IMR-90 (cell line): ENCODE results near the gene DEDD2. TPM values are rescaled to one million over a fixed set of nuclear protein-coding genes. Genes with fewer than 3 reads are reported as not detected.

Source experiments
- ATAC-seq: fragments of 200-7000 bp; cut with Tn5 transposase; 2 replicates; pipeline ENCODE4 v1.9.1; 2020; ENCODE audit warnings: low read depth, mild to moderate bottlenecking, moderate library complexity
- BruUV-seq: library from RNA; stranded (reverse); fragments of 400-500 nt; replicated peaks from 2 replicates; lab custom pipeline; 2021; lab: Mats Ljungman, UMichigan
- CTCF ChIA-PET: fragments of 300-600 bp; formaldehyde crosslinking; extraction: SDS; loops from one replicate; lab custom pipeline; 2021; ENCODE audit warnings: antibody characterized with exemption; lab: Yijun Ruan, JAX
- POLR2A ChIA-PET: fragments of 300-600 bp; sonication (Branson Sonifier 250); formaldehyde crosslinking; loops from one replicate; lab custom pipeline; 2022; ENCODE audit warnings: antibody characterized with exemption; ENCODE audit not compliant: unreplicated experiment; lab: Charles Lee
- DNase-seq: peaks from one replicate; pipeline ENCODE4 v3.0.0; 2013
- H2AFZ ChIP-seq: replicated peaks from 2 replicates; pipeline ENCODE3; 2013; ENCODE audit warnings: low read length, mild to moderate bottlenecking; ENCODE audit not compliant: poor library complexity
- H2AK5ac ChIP-seq: 2 replicates; pipeline ENCODE4 v1.6.1; 2013; ENCODE audit warnings: low read depth, low read length, inconsistent platforms
- H2AK9ac ChIP-seq: replicated peaks from 2 replicates; pipeline ENCODE3; 2013; ENCODE audit warnings: mild to moderate bottlenecking, low read depth, low read length, moderate library complexity; ENCODE audit not compliant: poor library complexity
- H2BK120ac ChIP-seq: 2 replicates; pipeline ENCODE4 v1.6.1; 2013; ENCODE audit warnings: low read depth, low read length, inconsistent platforms
- H2BK15ac ChIP-seq: 3 replicates; pipeline ENCODE4 v1.6.1; 2013; ENCODE audit warnings: low read depth, low read length, inconsistent platforms
- H2BK20ac ChIP-seq: 2 replicates; pipeline ENCODE4 v1.6.1; 2013; ENCODE audit warnings: low read depth, mild to moderate bottlenecking, inconsistent platforms, low read length, moderate library complexity
- H2BK5ac ChIP-seq: 2 replicates; pipeline ENCODE4 v1.6.1; 2013; ENCODE audit warnings: mild to moderate bottlenecking, low read depth, low read length, inconsistent platforms; ENCODE audit not compliant: poor library complexity, severe bottlenecking
- H3K14ac ChIP-seq: replicated peaks from 2 replicates; pipeline ENCODE4 v1.6.1; 2013; ENCODE audit warnings: low read depth, low read length, inconsistent platforms
- H3K18ac ChIP-seq: 2 replicates; pipeline ENCODE4 v1.6.1; 2013; ENCODE audit warnings: low read depth, low read length, control low read depth
- H3K23ac ChIP-seq: 2 replicates; pipeline ENCODE4 v1.6.1; 2013; ENCODE audit warnings: low read depth, low read length, inconsistent platforms
- H3K27ac ChIP-seq: 2 replicates; pipeline ENCODE4 v1.5.1; 2013; ENCODE audit warnings: mild to moderate bottlenecking, control low read depth, low read length; ENCODE audit not compliant: insufficient read depth
- H3K27me3 ChIP-seq: 2 replicates; pipeline ENCODE4 v1.6.1; 2013; ENCODE audit warnings: low read length; ENCODE audit not compliant: control insufficient read depth, insufficient read depth
- H3K36me3 ChIP-seq: 2 replicates; pipeline ENCODE4 v1.6.1; 2013; ENCODE audit warnings: low read length, mixed read lengths; ENCODE audit not compliant: control insufficient read depth, insufficient read depth
- H3K4ac ChIP-seq: 2 replicates; pipeline ENCODE4 v1.6.1; 2013; ENCODE audit warnings: low read depth, low read length, inconsistent platforms
- H3K4me1 ChIP-seq: 2 replicates; pipeline ENCODE4 v1.6.1; 2013; ENCODE audit warnings: low read length, mixed read lengths; ENCODE audit not compliant: control insufficient read depth, insufficient read depth
- H3K4me2 ChIP-seq: 2 replicates; pipeline ENCODE4 v1.6.1; 2013; ENCODE audit warnings: low read depth, mild to moderate bottlenecking, control low read depth, low read length, moderate library complexity
- H3K4me3 ChIP-seq: 2 replicates; pipeline ENCODE4 v1.5.1; 2013; ENCODE audit warnings: low read depth, mild to moderate bottlenecking, control low read depth, low read length, moderate library complexity; ENCODE audit not compliant: insufficient read depth
- H3K56ac ChIP-seq: 2 replicates; pipeline ENCODE4 v1.6.1; 2013; ENCODE audit warnings: low read length, inconsistent platforms; ENCODE audit not compliant: insufficient read depth; ENCODE audit errors: extremely low read depth
- H3K79me1 ChIP-seq, 2 experiments: 2 replicates each; pipeline ENCODE4 v1.6.1; 2013; ENCODE audit warnings: low read length in 2 of 2, inconsistent platforms in 1 of 2, low read depth in 1 of 2
- H3K9ac ChIP-seq: 2 replicates; pipeline ENCODE4 v1.6.1; 2013; ENCODE audit warnings: low read depth, low read length, control low read depth
- H3K9me1 ChIP-seq: 2 replicates; pipeline ENCODE4 v1.6.1; 2013; ENCODE audit warnings: low read length, inconsistent platforms; ENCODE audit not compliant: insufficient read depth
- H3K9me3 ChIP-seq: 2 replicates; pipeline ENCODE4 v1.6.1; 2013; ENCODE audit warnings: low read length; ENCODE audit not compliant: control insufficient read depth, insufficient read depth
- H4K20me1 ChIP-seq: 2 replicates; pipeline ENCODE4 v1.6.1; 2013; ENCODE audit warnings: low read length, inconsistent platforms; ENCODE audit not compliant: insufficient read depth
- H4K5ac ChIP-seq: 2 replicates; pipeline ENCODE4 v1.6.1; 2013; ENCODE audit warnings: mild to moderate bottlenecking, low read depth, low read length, control low read depth
- H4K8ac ChIP-seq, 2 experiments: 2 replicates each; pipeline ENCODE4 v1.6.1; 2013; ENCODE audit warnings: low read depth in 2 of 2, low read length in 2 of 2, control low read depth in 1 of 2, inconsistent platforms in 1 of 2
- H4K91ac ChIP-seq: 2 replicates; pipeline ENCODE4 v1.6.1; 2013; ENCODE audit warnings: low read depth, low read length, inconsistent platforms; ENCODE audit not compliant: insufficient read depth
- CHD1 ChIP-seq: IDR thresholded peaks from 2 replicates; pipeline ENCODE4 v1.6.1; 2012; ENCODE audit warnings: low read depth, low read length, improper control_type of control experiment
- FOS ChIP-seq: fragments of 150-350 bp; IDR thresholded peaks from 2 replicates; pipeline ENCODE4 v1.6.1; 2016; ENCODE audit warnings: low read depth, low read length
- MAZ ChIP-seq: IDR thresholded peaks from 2 replicates; pipeline ENCODE4 v1.6.1; 2012; ENCODE audit warnings: low read depth, mild to moderate bottlenecking, low read length, improper control_type of control experiment, moderate library complexity, borderline replicate concordance
- MXI1 ChIP-seq: IDR thresholded peaks from 2 replicates; pipeline ENCODE4 v1.6.1; 2012; ENCODE audit warnings: low read depth, mild to moderate bottlenecking, low read length, moderate library complexity, borderline replicate concordance
- NFE2L2 ChIP-seq: fragments of 150-350 bp; IDR thresholded peaks from 2 replicates; pipeline ENCODE4 v1.6.1; 2016; ENCODE audit warnings: low read depth, mild to moderate bottlenecking, low read length
- POLR2A ChIP-seq: IDR thresholded peaks from 2 replicates; pipeline ENCODE4 v1.6.1; 2012; ENCODE audit warnings: mild to moderate bottlenecking, low read depth, low read length
- RAD21 ChIP-seq: IDR thresholded peaks from 2 replicates; pipeline ENCODE4 v1.6.1; 2012; ENCODE audit warnings: low read length, improper control_type of control experiment
- RCOR1 ChIP-seq: IDR thresholded peaks from 2 replicates; pipeline ENCODE4 v1.6.1; 2012; ENCODE audit warnings: mild to moderate bottlenecking, low read length, improper control_type of control experiment; ENCODE audit not compliant: insufficient replicate concordance
- RFX5 ChIP-seq: IDR thresholded peaks from 2 replicates; pipeline ENCODE4 v1.8.0; 2012; ENCODE audit warnings: low read depth, mild to moderate bottlenecking, low read length, moderate library complexity
- SMC3 ChIP-seq: fragments of 150-350 bp; IDR thresholded peaks from 2 replicates; pipeline ENCODE4 v1.6.1; 2016; ENCODE audit warnings: low read depth, mild to moderate bottlenecking, antibody characterized with exemption, low read length, moderate library complexity
- USF2 ChIP-seq: fragments of 150-350 bp; IDR thresholded peaks from 2 replicates; pipeline ENCODE4 v1.6.1; 2017; ENCODE audit warnings: mild to moderate bottlenecking, antibody characterized with exemption, low read length, low read depth
- WGBS, 2 experiments: methylation state at CpG; one replicate each; pipeline versions ENCODE4 v1.1.5 to v1.1.7; 2013; ENCODE audit warnings: missing lambda C conversion rate in 2 of 2; ENCODE audit not compliant: insufficient read length in 1 of 2; ENCODE audit errors: extremely low coverage in 2 of 2; 5-methylcytosine and 5-hydroxymethylcytosine counted together
- dilution Hi-C: fragments of 300-500 bp; cut with HindIII; formaldehyde crosslinking; loops from one replicate; pipeline ENCODE4 v1.14.3; 2018; ENCODE audit warnings: low sequenced_read_pairs; ENCODE audit not compliant: unreplicated experiment
- in situ Hi-C: fragments of 300-500 bp; cut with MboI; formaldehyde crosslinking; loops from 3 replicates; pipeline ENCODE4 v1.14.3; 2019; ENCODE audit warnings: low sequenced_read_pairs, inconsistent platforms, mixed read lengths
- intact Hi-C: fragments of 100-400 bp; cut with micrococcal nuclease; formaldehyde crosslinking; loops from 2 replicates; pipeline ENCODE4 v1.10.0; 2022
- polyA plus RNA-seq, 3 experiments: library from polyadenylated mRNA; depleted of rRNA; stranded (reverse); fragments of >200 nt; gene quantifications; 2 replicates each; pipeline ENCODE4 v1.2.3, GENCODE V29; 2012; ENCODE audit warnings: low replicate concordance in 1 of 3
- total RNA-seq: library from RNA; depleted of rRNA; stranded (reverse); fragments of >200 nt; gene quantifications from 2 replicates; pipeline ENCODE4 v1.2.3, GENCODE V29; 2012
- TF ChIP-seq, protein P1 (sequence below): conservative IDR thresholded peaks from 2 replicates; pipeline ENCODE4 v1.5.1; 2012; ENCODE audit warnings: mild to moderate bottlenecking, low read depth, low read length, improper control_type of control experiment

The DEDD2 gene
- total and polyA plus RNA-seq, 2 of the 4 experiments (the other 2 are of a cell fraction) = 8.2 to 21.0 TPM

DNA sequence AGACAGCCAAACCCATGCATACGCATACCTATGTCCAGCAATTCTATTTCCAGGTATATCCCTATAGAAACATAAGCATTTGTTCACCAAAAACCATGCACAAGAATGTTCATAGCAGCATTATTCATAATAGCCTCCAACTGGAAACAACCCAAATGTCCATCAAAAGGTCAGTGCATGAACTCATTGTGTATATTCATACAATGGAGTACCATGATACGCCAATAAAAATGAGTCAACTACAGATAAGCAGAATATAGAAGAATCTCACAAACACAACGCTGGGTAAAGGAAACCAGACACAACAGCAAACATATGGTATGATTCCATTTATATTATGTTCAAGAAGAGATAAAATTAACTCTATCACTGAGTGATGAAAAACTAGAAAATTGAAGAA lies 23.8 kb downstream of the DEDD2 start:
- Histone ChIP-seq H3K18ac (no peak overlapping the region), H3K56ac (no peak overlapping the region), H2BK15ac (no peak overlapping the region), H4K8ac (no peak overlapping the region), H3K4me1 (peaks cover 4% of the 10 kb centered on the region; the same call in 1 of the 2 replicates), H3K4ac (no peak overlapping the region), H3K36me3 (peaks cover 14% of the 10 kb centered on the region), H3K4me3 (no peak overlapping the region), H3K23ac (no peak overlapping the region), H3K14ac (no peak overlapping the region), H4K91ac (no peak overlapping the region), H2AK5ac (no peak overlapping the region), H2AK9ac (no peak overlapping the region), H2BK20ac (no peak overlapping the region), H3K4me2 (no peak overlapping the region), H2BK120ac (no peak overlapping the region), H4K20me1 (no peaks in the 10 kb centered on the region), H4K5ac (no peak overlapping the region), H2BK5ac (no peak overlapping the region), H2AFZ (no peak overlapping the region), H3K9ac (no peak overlapping the region), H3K9me1 (peaks cover 16% of the 10 kb centered on the region), H3K27ac (no peak overlapping the region), H3K9me3 (peaks cover 2% of the 10 kb centered on the region), H3K27me3 (no peaks in the 10 kb centered on the region), H3K79me1 (peaks cover 0 to 13% of the 10 kb centered on the region in 2 experiments; a peak in 1 of 4 replicates)
- CTCF ChIA-PET = no interaction called here
- no TSS peak for BruUV-seq
- WGBS, 2 experiments = no CpG with 5 or more reads among the region's 3 CpGs
- intact Hi-C loops (no loop called here), in situ Hi-C loops (no loop called here), dilution Hi-C loops (no loop called here)
- TF ChIP-seq MXI1 (no peak), USF2 (no peak), RFX5 (no peak), RAD21 (no peak), SMC3 (no peak), MAZ (no peak), FOS (no peak), CHD1 (no peak), POLR2A (no peak), RCOR1 (no peak), NFE2L2 (no peak)
- TF ChIP-seq, protein P1, sequence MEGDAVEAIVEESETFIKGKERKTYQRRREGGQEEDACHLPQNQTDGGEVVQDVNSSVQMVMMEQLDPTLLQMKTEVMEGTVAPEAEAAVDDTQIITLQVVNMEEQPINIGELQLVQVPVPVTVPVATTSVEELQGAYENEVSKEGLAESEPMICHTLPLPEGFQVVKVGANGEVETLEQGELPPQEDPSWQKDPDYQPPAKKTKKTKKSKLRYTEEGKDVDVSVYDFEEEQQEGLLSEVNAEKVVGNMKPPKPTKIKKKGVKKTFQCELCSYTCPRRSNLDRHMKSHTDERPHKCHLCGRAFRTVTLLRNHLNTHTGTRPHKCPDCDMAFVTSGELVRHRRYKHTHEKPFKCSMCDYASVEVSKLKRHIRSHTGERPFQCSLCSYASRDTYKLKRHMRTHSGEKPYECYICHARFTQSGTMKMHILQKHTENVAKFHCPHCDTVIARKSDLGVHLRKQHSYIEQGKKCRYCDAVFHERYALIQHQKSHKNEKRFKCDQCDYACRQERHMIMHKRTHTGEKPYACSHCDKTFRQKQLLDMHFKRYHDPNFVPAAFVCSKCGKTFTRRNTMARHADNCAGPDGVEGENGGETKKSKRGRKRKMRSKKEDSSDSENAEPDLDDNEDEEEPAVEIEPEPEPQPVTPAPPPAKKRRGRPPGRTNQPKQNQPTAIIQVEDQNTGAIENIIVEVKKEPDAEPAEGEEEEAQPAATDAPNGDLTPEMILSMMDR = no peak
- POLR2A ChIA-PET = no interaction called here
- DNase-seq = peak; percentile 41
- no peak for ATAC-seq
